HepG2 (cell line): ENCODE measurements around the gene ASGR1. TPM values are rescaled to one million over a fixed set of nuclear protein-coding genes. Genes with fewer than 3 reads are reported as not detected.

Source experiments
- ATAC-seq: fragments of 200-7000 bp; cut with Tn5 transposase; 3 replicates; pipeline ENCODE4 v1.9.1; 2020; ENCODE audit warnings: mild to moderate bottlenecking, moderate library complexity
- BruUV-seq: library from RNA; stranded (reverse); fragments of 400-500 nt; replicated peaks from 2 replicates; lab custom pipeline; 2021; lab: Mats Ljungman, UMichigan
- CTCF ChIA-PET: fragments of 300-600 bp; formaldehyde crosslinking; extraction: SDS; loops from one replicate; lab custom pipeline; 2021; ENCODE audit warnings: low total read pairs, inconsistent platforms, low intra/inter-chr PET ratio; lab: Yijun Ruan, JAX
- POLR2A ChIA-PET: fragments of 350-600 bp; sonication (Branson Sonifier 250); formaldehyde crosslinking; loops from one replicate; lab custom pipeline; 2020; ENCODE audit warnings: antibody characterized with exemption, inconsistent platforms; lab: Yijun Ruan, JAX
- DNase-seq: peaks from one replicate; pipeline ENCODE4 v3.0.0-alpha.2; 2015; ENCODE audit warnings: low spot score
- FAIRE-seq: peaks from 3 replicates; lab custom pipeline; 2011; peaks lifted over from hg19 to GRCh38; lab: Jason Lieb, UNC
- H2AFZ ChIP-seq: one replicate; pipeline ENCODE4 v1.6.1; 2011; ENCODE audit warnings: low read length, inconsistent platforms
- H3K27ac ChIP-seq: fragments of 300-600 bp; 3 replicates; pipeline ENCODE4 v1.8.0; 2011; ENCODE audit warnings: mixed run types, mild to moderate bottlenecking, mixed read lengths, low read length, inconsistent platforms; ENCODE audit not compliant: insufficient read depth; ENCODE audit errors: extremely low read length
- H3K27me3 ChIP-seq, 2 experiments: fragments of 200-600 bp in 1 of 2; 2 replicates in 1 of 2; 3 replicates in 1 of 2; pipeline versions ENCODE4 v1.6.0 to v1.8.0; 2011; ENCODE audit warnings: low read length in 2 of 2, mild to moderate bottlenecking in 2 of 2, moderate library complexity in 2 of 2, inconsistent platforms in 1 of 2; ENCODE audit not compliant: insufficient read depth in 2 of 2, control insufficient read depth in 1 of 2
- H3K36me3 ChIP-seq, 2 experiments: fragments of 200-600 bp in 1 of 2; replicated peaks in 1 of 2; 2 replicates in 1 of 2; 3 replicates in 1 of 2; pipeline versions ENCODE4 v1.5.1 to v1.8.0; 2011; ENCODE audit warnings: low read length in 2 of 2, inconsistent platforms in 1 of 2; ENCODE audit not compliant: insufficient read depth in 2 of 2, control insufficient read depth in 1 of 2
- H3K4me1 ChIP-seq: 2 replicates; pipeline ENCODE4 v1.5.1; 2012; ENCODE audit warnings: low read length, inconsistent platforms; ENCODE audit not compliant: insufficient read depth
- H3K4me2 ChIP-seq: 2 replicates; pipeline ENCODE4 v1.6.0; 2011; ENCODE audit warnings: low read depth, low read length, inconsistent platforms
- H3K4me3 ChIP-seq, 3 experiments: fragments of 200-600 bp in 1 of 3; sonication (generic), shearing (Covaris generic) in 1 of 3; replicated peaks in 1 of 3; 2 replicates each; pipeline ENCODE4 v1.5.1; 2011 to 2016; ENCODE audit warnings: low read length in 3 of 3, inconsistent platforms in 2 of 3, low read depth in 2 of 3, mild to moderate bottlenecking in 2 of 3, control low read depth in 1 of 3, mixed read lengths in 1 of 3; ENCODE audit not compliant: insufficient read depth in 1 of 3
- H3K79me2 ChIP-seq: one replicate; pipeline ENCODE4 v1.6.1; 2011; ENCODE audit warnings: low read length, inconsistent platforms; ENCODE audit not compliant: insufficient read depth
- H3K9ac ChIP-seq: 2 replicates; pipeline ENCODE4 v1.6.0; 2011; ENCODE audit warnings: mild to moderate bottlenecking, low read depth, low read length, inconsistent platforms; ENCODE audit not compliant: insufficient read depth
- H3K9me3 ChIP-seq: 2 replicates; pipeline ENCODE4 v1.5.1; 2012; ENCODE audit warnings: mild to moderate bottlenecking, low read length
- H4K20me1 ChIP-seq: 2 replicates; pipeline ENCODE4 v1.6.0; 2011; ENCODE audit warnings: inconsistent platforms, mild to moderate bottlenecking, low read length, moderate library complexity; ENCODE audit not compliant: insufficient read depth
- CAMTA2 ChIP-seq: sonication (generic); formaldehyde crosslinking; IDR thresholded peaks from 2 replicates; pipeline ENCODE4 v1.4.0; 2020; ENCODE audit warnings: mild to moderate bottlenecking, missing genetic modification reagents, borderline replicate concordance
- FOSL2 ChIP-seq: sonication (generic); formaldehyde crosslinking; IDR thresholded peaks from 2 replicates; pipeline ENCODE4 v1.4.0; 2020; ENCODE audit warnings: missing genetic modification reagents
- HNF4A ChIP-seq: sonication (generic); formaldehyde crosslinking; IDR thresholded peaks from 2 replicates; pipeline ENCODE4 v1.4.0; 2020; ENCODE audit warnings: missing genetic modification reagents
- JUN ChIP-seq: sonication (generic); formaldehyde crosslinking; IDR thresholded peaks from 2 replicates; pipeline ENCODE4 v1.4.0; 2020; ENCODE audit warnings: mild to moderate bottlenecking, missing genetic modification reagents
- MIXL1 ChIP-seq: IDR thresholded peaks from 2 replicates; pipeline ENCODE4 v1.6.1; 2016
- NR0B2 ChIP-seq: sonication (generic); formaldehyde crosslinking; IDR thresholded peaks from 2 replicates; pipeline ENCODE4 v1.4.0; 2020; ENCODE audit warnings: mild to moderate bottlenecking, missing genetic modification reagents
- SAP130 ChIP-seq: IDR thresholded peaks from 2 replicates; pipeline ENCODE4 v1.6.1; 2016; ENCODE audit warnings: low read depth
- SKI ChIP-seq: fragments of 450-650 bp; IDR thresholded peaks from one replicate; pipeline ENCODE4 v1.6.1; 2018; ENCODE audit warnings: mild to moderate bottlenecking; ENCODE audit not compliant: partially characterized antibody
- SNAPC5 ChIP-seq: sonication (generic); formaldehyde crosslinking; IDR thresholded peaks from 2 replicates; pipeline ENCODE4 v1.8.1; 2023; ENCODE audit warnings: mild to moderate bottlenecking, missing genetic modification reagents, borderline replicate concordance
- STAG1 ChIP-seq: sonication (generic); formaldehyde crosslinking; IDR thresholded peaks from 2 replicates; pipeline ENCODE4 v1.4.0; 2020; ENCODE audit warnings: missing genetic modification reagents
- TBL1XR1 ChIP-seq: fragments of 150-350 bp; IDR thresholded peaks from 2 replicates; pipeline ENCODE4 v1.6.1; 2014; ENCODE audit warnings: borderline replicate concordance, low read length; ENCODE audit not compliant: partially characterized antibody
- ZBTB8A ChIP-seq: sonication (generic); formaldehyde crosslinking; IDR thresholded peaks from 2 replicates; pipeline ENCODE4 v1.4.0; 2020; ENCODE audit warnings: mild to moderate bottlenecking, low read depth, missing genetic modification reagents, borderline replicate concordance
- ZFX ChIP-seq: sonication (generic); formaldehyde crosslinking; IDR thresholded peaks from 2 replicates; pipeline ENCODE4 v1.4.0; 2020; ENCODE audit warnings: mild to moderate bottlenecking, low read depth, missing genetic modification reagents, moderate library complexity
- ZNF3 ChIP-seq: IDR thresholded peaks from 2 replicates; pipeline ENCODE4 v1.7.0; 2017; ENCODE audit warnings: inconsistent platforms
- ZNF558 ChIP-seq: sonication (generic); formaldehyde crosslinking; IDR thresholded peaks from 2 replicates; pipeline ENCODE4 v1.9.0; 2022; ENCODE audit warnings: mild to moderate bottlenecking, missing genetic modification reagents, borderline replicate concordance
- ZNF609 ChIP-seq: sonication (generic); formaldehyde crosslinking; IDR thresholded peaks from 2 replicates; pipeline ENCODE4 v1.4.0; 2020; ENCODE audit warnings: mild to moderate bottlenecking, missing genetic modification reagents, borderline replicate concordance
- ZNF816 ChIP-seq: sonication (generic); formaldehyde crosslinking; IDR thresholded peaks from 2 replicates; pipeline ENCODE4 v1.8.0; 2022; ENCODE audit warnings: missing genetic modification reagents, mild to moderate bottlenecking, borderline replicate concordance
- WGBS: methylation state at CpG from one replicate; pipeline ENCODE4 v1.1.6; 2017; ENCODE audit warnings: low lambda C conversion rate; 5-methylcytosine and 5-hydroxymethylcytosine counted together
- in situ Hi-C: cut with HindIII; loops from 2 replicates; pipeline ENCODE4 v1.10.0; 2017; ENCODE audit warnings: low pct_unique_long_range_greater_than_20kb; ENCODE audit not compliant: extremely low pct_ligation_motif_present
- intact Hi-C: fragments of 100-400 bp; cut with micrococcal nuclease; formaldehyde crosslinking; loops from one replicate; pipeline ENCODE4 v1.10.0; 2022; ENCODE audit not compliant: unreplicated experiment
- polyA plus RNA-seq, 8 experiments: library from polyadenylated mRNA; depleted of rRNA in 3 of 8; stranded (reverse) in 7 of 8; unstranded in 1 of 8; fragments of >200 nt; fragmentation: Illumina TruSeq in 4 of 8; extraction: Trizol in 4 of 8; gene quantifications; 2 replicates each; pipeline versions ENCODE4 v1.2.1 to v1.2.3, GENCODE V29; 2011 to 2016; ENCODE audit warnings: low read depth in 4 of 8, missing spikeins in 1 of 8, mixed read lengths in 1 of 8; ENCODE audit not compliant: insufficient read depth in 1 of 8
- total RNA-seq, 5 experiments: library from RNA; depleted of rRNA; stranded (reverse); fragments of >200 nt; fragmentation: Illumina TruSeq; extraction: Trizol; gene quantifications; 2 replicates each; pipeline ENCODE4 v1.2.3, GENCODE V29; 2016; ENCODE audit warnings: low read depth in 1 of 5

Gene ASGR1
- total and polyA plus RNA-seq, 2 of the 13 experiments (the other 11 are each of a cell fraction or from before 2014, with no cell fraction given), result 353 to 796 TPM

GRCh38 chr17:7156342-7156940 is 22.7 kb downstream of the ASGR1 start (continued):
- peak; percentile 85 for TF ChIP-seq ZNF609 (CRISPR knock-in tag)

- Histone ChIP-seq H3K79me2 (no peaks in the 10 kb centered on the region), H3K4me1 (peaks cover 30% of the 10 kb centered on the region), H2AFZ (no peak overlapping the region), H3K9me3 (no peaks in the 10 kb centered on the region), H3K9ac (no peak overlapping the region), H4K20me1 (no peaks in the 10 kb centered on the region), H3K27me3 (no peaks in the 10 kb centered on the region; a peak in 1 of 5 replicates), H3K36me3 (no peaks in the 10 kb centered on the region), H3K4me3 (no peak overlapping the region), H3K27ac (no peak overlapping the region), H3K4me2 (no peak overlapping the region)
- peak; percentile 52 for DNase-seq
- ATAC-seq, result peak; percentile 97
- intact Hi-C loops (no loop called here), in situ Hi-C loops (no loop called here)
- 14% methylated on average over 2 of the region's 3 CpGs for WGBS
- no TSS peak for BruUV-seq
- FAIRE-seq, result peak; percentile 81
- ChIA-PET POLR2A (interaction anchor here (0.5 to 1.2 kb wide), 4 partner anchors 9 to 96 kb away, joined by 3 to 5 read pairs (median 3); no protein-coding TSS in a partner anchor), CTCF (no interaction called here)
- TF ChIP-seq SNAPC5 (CRISPR knock-in tag), result no peak
- TF ChIP-seq JUN (CRISPR knock-in tag), result no peak
- no peak for TF ChIP-seq NR0B2 (CRISPR knock-in tag)
- peak; percentile 63; the same call in 1 of the 2 replicates for TF ChIP-seq MIXL1
- peak; percentile 47 for TF ChIP-seq STAG1
- no peak for TF ChIP-seq ZNF558 (CRISPR knock-in tag)
- peak; percentile 39; the same call in 1 of the 2 replicates for TF ChIP-seq SAP130 (CRISPR knock-in tag)
- peak; percentile 35; the same call in 1 of the 2 replicates for TF ChIP-seq ZNF3
- TF ChIP-seq ZBTB8A, result no peak
- TF ChIP-seq SKI, result peak; percentile 94
- TF ChIP-seq TBL1XR1, result peak; percentile 83
- 0 out of 2 replicates have a peak, but pooled peaks have one; percentile 13 for TF ChIP-seq FOSL2 (CRISPR knock-in tag)
- TF ChIP-seq CAMTA2, result no peak
- no peak for TF ChIP-seq ZNF816 (CRISPR knock-in tag)
- 0 out of 2 replicates have a peak, but pooled peaks have one; percentile 20 for TF ChIP-seq ZFX
- 0 out of 2 replicates have a peak, but pooled peaks have one; percentile 3 for TF ChIP-seq HNF4A (CRISPR knock-in tag)
Measured at GRCh38 chr17:7147772-7148171, 31.4 kb downstream of the ASGR1 start.
